K562 (cell line): ENCODE results near the gene PSMD2. TPM values are rescaled to one million over a fixed set of nuclear protein-coding genes. Genes with fewer than 3 reads are reported as not detected.

Experiments
- ATF3 ChIP-seq, 2 experiments: fragments of 450-650 bp in 1 of 2; sonication (generic) in 1 of 2; formaldehyde crosslinking in 1 of 2; IDR thresholded peaks in 1 of 2; conservative IDR thresholded peaks in 1 of 2; 2 replicates each; pipeline versions ENCODE4 v1.6.1 to v1.8.1; 2016 to 2023; ENCODE audit warnings: mild to moderate bottlenecking in 2 of 2, moderate library complexity in 2 of 2, inconsistent platforms in 1 of 2, missing genetic modification reagents in 1 of 2
- BMI1 ChIP-seq: fragments of 150-350 bp; IDR thresholded peaks from 2 replicates; pipeline ENCODE4 v1.6.1; 2014; ENCODE audit warnings: low read length
- BRD9 ChIP-seq: fragments of 450-650 bp; IDR thresholded peaks from 2 replicates; pipeline ENCODE4 v1.6.1; 2018; ENCODE audit warnings: low read depth; ENCODE audit not compliant: partially characterized antibody
- CBFB ChIP-seq: sonication (generic); formaldehyde crosslinking; IDR thresholded peaks from 2 replicates; pipeline ENCODE4 v1.4.0; 2020; ENCODE audit warnings: mild to moderate bottlenecking, missing genetic modification reagents
- CBX5 ChIP-seq: IDR thresholded peaks from 2 replicates; pipeline ENCODE4 v1.6.1; 2014; ENCODE audit warnings: low read depth, borderline replicate concordance
- CREBBP ChIP-seq: IDR thresholded peaks from one replicate; pipeline ENCODE4 v1.6.1; 2012; ENCODE audit warnings: low read depth, mild to moderate bottlenecking, control low read depth, inconsistent platforms, low read length
- DMBX1 ChIP-seq: fragments of 250-450 bp; sonication (Bioruptor Pico); IDR thresholded peaks from 2 replicates; pipeline ENCODE4 v1.8.0; 2022; ENCODE audit warnings: inconsistent platforms, mild to moderate bottlenecking, moderate library complexity, borderline replicate concordance
- E2F4 ChIP-seq: sonication (generic); formaldehyde crosslinking; IDR thresholded peaks from 2 replicates; pipeline ENCODE4 v1.8.0; 2022; ENCODE audit warnings: mild to moderate bottlenecking, low read depth, missing genetic modification reagents
- EGR1 ChIP-seq: fragments of 450-650 bp; conservative IDR thresholded peaks from 2 replicates; pipeline ENCODE4 v1.6.1; 2017; ENCODE audit warnings: mild to moderate bottlenecking
- GTF2E2 ChIP-seq: fragments of 200-800 bp; sonication (Bioruptor generic); IDR thresholded peaks from 2 replicates; pipeline ENCODE4 v1.6.1; 2016; ENCODE audit warnings: missing genetic modification characterization, missing compliant biosample characterization
- PHF20 ChIP-seq: fragments of 450-650 bp; IDR thresholded peaks from 2 replicates; pipeline ENCODE4 v1.6.1; 2018; ENCODE audit not compliant: partially characterized antibody
- RFX7 ChIP-seq: fragments of 250-450 bp; sonication (Bioruptor Pico); IDR thresholded peaks from 2 replicates; pipeline ENCODE4 v1.5.1; 2021; ENCODE audit warnings: mild to moderate bottlenecking
- RNF2 ChIP-seq: sonication (generic); IDR thresholded peaks from 2 replicates; pipeline ENCODE4 v1.6.1; 2016
- STAG1 ChIP-seq: sonication (generic); formaldehyde crosslinking; IDR thresholded peaks from 2 replicates; pipeline ENCODE4 v1.5.0; 2020; ENCODE audit warnings: missing genetic modification reagents, borderline replicate concordance
- TGIF2 ChIP-seq: sonication (generic); formaldehyde crosslinking; IDR thresholded peaks from 2 replicates; pipeline ENCODE4 v1.8.1; 2022; ENCODE audit warnings: mild to moderate bottlenecking, missing genetic modification reagents, moderate library complexity
- ZEB2 ChIP-seq: fragments of 450-650 bp; IDR thresholded peaks from 2 replicates; pipeline ENCODE4 v1.6.1; 2016
- ZFP91 ChIP-seq: sonication (generic); formaldehyde crosslinking; IDR thresholded peaks from 2 replicates; pipeline ENCODE4 v1.8.0; 2022; ENCODE audit warnings: mild to moderate bottlenecking, missing genetic modification reagents
- ZNF589 ChIP-seq: fragments of 200-800 bp; sonication (Bioruptor generic); IDR thresholded peaks from 2 replicates; pipeline ENCODE4 v1.6.1; 2016; ENCODE audit warnings: low read depth, missing genetic modification characterization, missing compliant biosample characterization
- ZNF609 ChIP-seq: sonication (generic); formaldehyde crosslinking; IDR thresholded peaks from 2 replicates; pipeline ENCODE4 v1.8.1; 2023; ENCODE audit warnings: missing genetic modification reagents, mild to moderate bottlenecking, borderline replicate concordance
- polyA plus RNA-seq, 8 experiments: library from polyadenylated mRNA; depleted of rRNA in 4 of 8; stranded (reverse) in 5 of 8; unstranded in 3 of 8; fragments of >200 nt; fragmentation: Nextera tagmentation in 2 of 8; fragmentation: Illumina TruSeq in 1 of 8; extraction: Ambion mirVana in 2 of 8; extraction: Trizol in 1 of 8; gene quantifications; 2 replicates each; pipeline versions ENCODE4 v1.2.1 to v1.2.3, GENCODE V29; 2011 to 2014; ENCODE audit warnings: inconsistent platforms in 1 of 8, missing spikeins in 1 of 8
- total RNA-seq, 7 experiments: library from RNA; depleted of rRNA in 6 of 7; stranded (reverse); fragments of >200 nt in 6 of 7; fragmentation: Illumina TruSeq in 2 of 7; extraction: Trizol in 2 of 7; gene quantifications; 2 replicates each; pipeline versions ENCODE4 v1.2.1 to v1.2.3, GENCODE V29; 2011 to 2021; ENCODE audit warnings: low replicate concordance in 1 of 7

PSMD2 gene
- total and polyA plus RNA-seq, 9 of the 15 experiments (the other 6 are each of a cell fraction or from before 2014, with no cell fraction given) = 152 to 484 (median 295) TPM

GRCh38 chr3:184299488-184300377 is 692 bp downstream of the PSMD2 start (continued):
- TF ChIP-seq ATF3 (IDR thresholded peaks at IDR 0.05) = peak; percentile 45; the same call in 1 of the 2 replicates
- no peak for TF ChIP-seq ATF3 (CRISPR knock-in tag; conservative IDR thresholded peaks at IDR 0.05)
- TF ChIP-seq BRD9 = no peak
- TF ChIP-seq BMI1 = no peak
- no peak for TF ChIP-seq STAG1 (CRISPR knock-in tag)
- TF ChIP-seq CBX5 = no peak
- TF ChIP-seq CBFB (CRISPR knock-in tag) = no peak
- TF ChIP-seq ZNF589 = no peak
- no peak for TF ChIP-seq GTF2E2 (tag)
- no peak for TF ChIP-seq TGIF2 (CRISPR knock-in tag)
- TF ChIP-seq CREBBP = no peak
- 0 out of 2 replicates have a peak, but pooled peaks have one; percentile 40 for TF ChIP-seq ZNF609
- TF ChIP-seq ZFP91 (CRISPR knock-in tag) = 0 out of 2 replicates have a peak, but pooled peaks have one; percentile 17
- TF ChIP-seq RFX7 = no peak
- TF ChIP-seq E2F4 (CRISPR knock-in tag) = 0 out of 2 replicates have a peak, but pooled peaks have one; percentile 38
- TF ChIP-seq PHF20 = peak; percentile 6
- TF ChIP-seq EGR1 = no peak
- no peak for TF ChIP-seq ZEB2
- no peak for TF ChIP-seq DMBX1 (CRISPR knock-in tag)
- no peak for TF ChIP-seq RNF2
